Rectal smooth muscle tissue (tissue), 1 donor: ENCODE results near the gene FCRL6.

Experiments
- H3K27ac ChIP-seq: one replicate; pipeline ENCODE4 v1.7.0; 2013; ENCODE audit warnings: low read depth, low read length, inconsistent platforms
- H3K27me3 ChIP-seq: one replicate; pipeline ENCODE4 v1.7.0; 2013; ENCODE audit warnings: low read length; ENCODE audit not compliant: control insufficient read depth, insufficient read depth
- H3K36me3 ChIP-seq: one replicate; pipeline ENCODE4 v1.7.0; 2013; ENCODE audit warnings: low read length; ENCODE audit not compliant: control insufficient read depth, insufficient read depth
- H3K4me1 ChIP-seq: one replicate; pipeline ENCODE4 v1.7.0; 2013; ENCODE audit warnings: low read length; ENCODE audit not compliant: control insufficient read depth, insufficient read depth
- H3K4me3 ChIP-seq: one replicate; pipeline ENCODE4 v1.7.0; 2013; ENCODE audit warnings: low read length
- H3K9ac ChIP-seq: one replicate; pipeline ENCODE4 v1.7.0; 2013; ENCODE audit warnings: low read length

Gene FCRL6

DNA sequence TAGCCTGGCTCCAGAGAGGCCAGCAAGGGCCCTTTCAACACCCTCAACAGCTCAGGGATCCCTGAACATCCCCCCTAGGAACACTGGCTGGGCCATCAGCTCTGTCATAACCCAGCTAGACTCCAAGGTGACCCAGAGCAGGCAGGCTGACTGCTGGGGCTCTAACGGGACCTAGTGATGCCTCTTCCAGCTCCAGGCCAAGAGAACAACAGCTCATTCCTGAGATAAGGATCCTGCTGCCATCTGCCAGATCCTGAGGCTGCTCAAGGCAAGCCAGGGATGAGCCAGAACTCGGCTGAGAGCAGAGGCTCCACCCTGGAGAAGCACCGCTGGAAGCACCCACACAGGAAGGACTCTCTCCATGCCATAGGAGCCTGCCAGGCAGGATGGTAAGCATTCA is 58.3 kb downstream of the FCRL6 start:
- no peak overlapping the region for H3K9ac ChIP-seq
- no peaks in the 10 kb centered on the region for H3K27me3 ChIP-seq
- H3K4me3 ChIP-seq = no peak overlapping the region
- no peaks in the 10 kb centered on the region for H3K4me1 ChIP-seq
- H3K36me3 ChIP-seq = no peaks in the 10 kb centered on the region
- H3K27ac ChIP-seq = no peak overlapping the region

DNA sequence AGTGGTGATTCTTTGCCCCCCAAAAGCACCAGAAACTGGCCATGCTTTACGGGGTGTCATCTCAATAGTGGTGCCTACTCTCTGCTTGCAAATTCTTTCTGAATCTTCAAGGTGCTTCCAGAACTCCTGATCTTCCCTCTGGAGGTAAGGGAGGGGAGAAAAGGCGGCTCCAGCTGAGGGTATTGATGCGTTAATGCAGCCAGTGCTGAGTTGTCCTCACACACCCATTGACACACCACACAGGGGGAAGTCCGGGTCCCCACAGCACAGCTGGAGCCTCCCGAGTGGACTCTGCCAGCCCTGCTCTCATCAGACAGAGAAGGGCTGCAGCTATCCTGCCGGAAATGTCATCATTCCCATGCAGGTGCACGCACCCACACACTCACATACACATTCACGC is 59.1 kb downstream of the FCRL6 start:
- H3K27me3 ChIP-seq = no peaks in the 10 kb centered on the region
- no peak overlapping the region for H3K4me3 ChIP-seq
- H3K36me3 ChIP-seq = no peaks in the 10 kb centered on the region
- no peak overlapping the region for H3K27ac ChIP-seq
- H3K9ac ChIP-seq = no peak overlapping the region
- no peaks in the 10 kb centered on the region for H3K4me1 ChIP-seq

DNA sequence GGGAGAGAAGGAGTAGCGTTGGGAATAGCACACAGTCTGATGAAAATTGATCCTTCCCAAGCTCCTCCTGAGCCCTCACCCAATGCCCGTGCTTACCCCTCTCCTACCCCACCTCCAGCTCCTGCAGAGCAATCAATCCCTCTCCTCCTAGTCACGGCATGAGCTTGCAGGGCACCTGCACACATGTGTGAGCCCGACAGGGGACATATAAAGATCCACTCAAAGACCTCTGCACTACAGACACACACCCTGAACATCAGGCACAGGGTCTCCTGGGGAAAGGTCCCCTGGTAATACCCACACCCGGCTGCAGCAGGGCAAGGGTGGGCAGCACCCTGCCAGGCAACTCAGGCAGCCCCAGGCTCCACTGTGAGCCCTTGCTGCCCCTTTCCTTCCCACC is 59.9 kb downstream of the FCRL6 start:
- H3K27ac ChIP-seq = no peak overlapping the region
- H3K27me3 ChIP-seq = no peaks in the 10 kb centered on the region
- H3K4me3 ChIP-seq = no peak overlapping the region
- no peaks in the 10 kb centered on the region for H3K4me1 ChIP-seq
- H3K9ac ChIP-seq = no peak overlapping the region
- H3K36me3 ChIP-seq = no peaks in the 10 kb centered on the region

DNA sequence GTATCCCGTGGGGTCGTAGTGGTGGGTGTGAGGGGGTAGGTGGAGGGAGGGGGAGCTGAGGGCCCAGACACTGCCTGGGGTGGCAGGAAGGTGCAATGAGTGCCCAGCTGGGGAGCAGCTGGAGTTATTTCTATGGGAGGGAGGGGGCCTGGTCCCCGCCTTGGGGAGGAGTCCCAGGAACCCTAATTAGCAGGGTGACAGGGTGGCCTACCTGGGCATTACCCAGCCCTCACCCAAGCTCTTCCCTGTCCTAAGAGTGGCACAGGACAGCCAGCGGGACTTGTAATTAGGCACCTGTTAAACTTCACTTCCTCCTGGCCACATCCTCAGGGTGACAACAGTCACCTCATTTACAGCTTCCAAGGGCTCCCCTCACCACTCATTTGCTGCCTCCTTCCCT is 60.4 kb downstream of the FCRL6 start, which contains the start of gene VSIG8:
Gene VSIG8 (minus strand): TSS at position 101 of the 400 bp plus-strand sequence. CDS start 136 bp downstream, outside the sequence.
- Histone ChIP-seq H3K4me1 (no peaks in the 10 kb centered on the region), H3K27me3 (no peaks in the 10 kb centered on the region)

DNA sequence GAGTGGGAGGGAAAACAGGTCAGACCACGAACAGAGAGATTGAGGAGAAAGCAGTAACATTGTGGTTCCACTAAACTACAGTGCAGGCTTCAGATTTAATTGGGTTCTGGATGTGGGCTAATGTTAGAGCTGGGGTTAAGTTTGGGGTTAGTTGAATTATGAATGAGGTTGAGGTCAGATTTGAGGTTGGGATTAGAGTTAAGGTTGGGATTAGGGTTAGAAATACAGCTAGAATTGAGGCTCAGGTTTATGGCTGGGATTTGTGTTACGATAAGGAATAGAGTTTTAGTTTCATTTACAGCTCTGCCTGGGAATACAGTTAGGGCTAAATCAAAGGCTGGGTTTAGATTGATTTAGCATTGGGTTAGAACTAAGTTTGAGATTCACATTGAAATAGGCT is 62.1 kb downstream of the FCRL6 start:
- Histone ChIP-seq H3K36me3 (no peaks in the 10 kb centered on the region), H3K4me3 (no peak overlapping the region), H3K4me1 (peaks cover 7% of the 10 kb centered on the region), H3K9ac (no peak overlapping the region), H3K27ac (no peak overlapping the region), H3K27me3 (no peaks in the 10 kb centered on the region)

More for the DNA sequence above, 60.4 kb downstream of the FCRL6 start, which contains the start of gene VSIG8:
- no peak within 1 kb of the TSS for H3K27ac ChIP-seq
- H3K36me3 ChIP-seq = no peaks in the 10 kb centered on the region
- no peak within 1 kb of the TSS for H3K9ac ChIP-seq
- H3K4me3 ChIP-seq = no peak within 1 kb of the TSS
